ENCODE data around the gene HBA2. TPM values are rescaled to one million over a fixed set of nuclear protein-coding genes. Genes with fewer than 3 reads are reported as not detected.

Gene HBA2
- total and polyA plus RNA-seq, 2 experiments from 2014 or later: 1.9 to 7.8 TPM

DNA sequence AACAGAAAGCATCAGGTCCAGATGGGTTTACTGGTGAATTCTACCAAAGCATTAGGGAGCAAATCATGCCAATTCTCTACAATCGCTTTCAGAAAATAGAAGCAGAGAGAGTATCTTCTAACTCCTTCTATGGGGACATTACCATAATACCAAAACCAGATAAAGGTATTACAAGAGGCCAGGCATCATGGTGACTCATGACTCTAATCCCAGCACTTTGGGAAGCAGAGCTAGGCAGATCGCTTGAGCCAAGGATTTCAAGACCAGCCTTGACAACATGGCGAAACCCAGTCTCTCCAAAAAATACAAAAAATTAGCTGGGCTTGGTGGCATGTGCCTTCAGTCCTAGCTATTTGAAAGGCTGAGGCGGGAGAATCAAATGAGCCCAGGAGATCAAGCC is 30.6 kb downstream of the HBA2 start:
- Histone ChIP-seq H4K20me1 (replicated peaks; ENCODE audit: insufficient read depth) (peaks cover 38% of the 10 kb centered on the region), H3K4me3 (no peak overlapping the region), H3K4me1 (ENCODE audit: insufficient read depth) (no peaks in the 10 kb centered on the region), H3K27me3 (ENCODE audit: insufficient read depth) (no peaks in the 10 kb centered on the region), H3K4me2 (no peak overlapping the region), H3F3A (replicated peaks; ENCODE audit: low read depth) (peaks cover 15% of the 10 kb centered on the region; the same call in 1 of the 2 replicates), H3K36me3 (ENCODE audit: insufficient read depth) (peaks cover 72% of the 10 kb centered on the region), H3K27ac (ENCODE audit: low read depth) (no peak overlapping the region), H2AFZ (no peak overlapping the region), H3K79me2 (replicated peaks; ENCODE audit: insufficient read depth) (peaks cover 36% of the 10 kb centered on the region), H3K9me2 (ENCODE audit: insufficient read depth) (no peaks in the 10 kb centered on the region)
- no peak overlapping the region for H3K27ac Mint-ChIP-seq
- H3K36me3 Mint-ChIP-seq (ENCODE audit: low read depth): peaks cover 91% of the 10 kb centered on the region
- ATAC-seq (no peak), DNase-seq (ENCODE audit: low spot score) (no peak)
- peaks cover 12% of the 10 kb centered on the region for H3K27me3 Mint-ChIP-seq (ENCODE audit: insufficient read depth, low read depth, poor library complexity)
- H3K9me3 Mint-ChIP-seq: no peaks in the 10 kb centered on the region
- no peak overlapping the region for H3K4me3 Mint-ChIP-seq
- no peaks in the 10 kb centered on the region for H3K4me1 Mint-ChIP-seq
- TF ChIP-seq NANOG (IDR thresholded peaks at IDR 0.05; ENCODE audit: borderline replicate concordance): no peak
- TF ChIP-seq, protein P1, sequence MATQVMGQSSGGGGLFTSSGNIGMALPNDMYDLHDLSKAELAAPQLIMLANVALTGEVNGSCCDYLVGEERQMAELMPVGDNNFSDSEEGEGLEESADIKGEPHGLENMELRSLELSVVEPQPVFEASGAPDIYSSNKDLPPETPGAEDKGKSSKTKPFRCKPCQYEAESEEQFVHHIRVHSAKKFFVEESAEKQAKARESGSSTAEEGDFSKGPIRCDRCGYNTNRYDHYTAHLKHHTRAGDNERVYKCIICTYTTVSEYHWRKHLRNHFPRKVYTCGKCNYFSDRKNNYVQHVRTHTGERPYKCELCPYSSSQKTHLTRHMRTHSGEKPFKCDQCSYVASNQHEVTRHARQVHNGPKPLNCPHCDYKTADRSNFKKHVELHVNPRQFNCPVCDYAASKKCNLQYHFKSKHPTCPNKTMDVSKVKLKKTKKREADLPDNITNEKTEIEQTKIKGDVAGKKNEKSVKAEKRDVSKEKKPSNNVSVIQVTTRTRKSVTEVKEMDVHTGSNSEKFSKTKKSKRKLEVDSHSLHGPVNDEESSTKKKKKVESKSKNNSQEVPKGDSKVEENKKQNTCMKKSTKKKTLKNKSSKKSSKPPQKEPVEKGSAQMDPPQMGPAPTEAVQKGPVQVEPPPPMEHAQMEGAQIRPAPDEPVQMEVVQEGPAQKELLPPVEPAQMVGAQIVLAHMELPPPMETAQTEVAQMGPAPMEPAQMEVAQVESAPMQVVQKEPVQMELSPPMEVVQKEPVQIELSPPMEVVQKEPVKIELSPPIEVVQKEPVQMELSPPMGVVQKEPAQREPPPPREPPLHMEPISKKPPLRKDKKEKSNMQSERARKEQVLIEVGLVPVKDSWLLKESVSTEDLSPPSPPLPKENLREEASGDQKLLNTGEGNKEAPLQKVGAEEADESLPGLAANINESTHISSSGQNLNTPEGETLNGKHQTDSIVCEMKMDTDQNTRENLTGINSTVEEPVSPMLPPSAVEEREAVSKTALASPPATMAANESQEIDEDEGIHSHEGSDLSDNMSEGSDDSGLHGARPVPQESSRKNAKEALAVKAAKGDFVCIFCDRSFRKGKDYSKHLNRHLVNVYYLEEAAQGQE (IDR thresholded peaks at IDR 0.05; ENCODE audit: unreplicated experiment): no peak
- no peak for TF ChIP-seq EZH2 (IDR thresholded peaks at IDR 0.05; ENCODE audit: low read depth, unreplicated experiment)
- TF ChIP-seq EZH2phosphoT487 (IDR thresholded peaks at IDR 0.05; ENCODE audit: unreplicated experiment): no peak
- TF ChIP-seq JUNB (IDR thresholded peaks at IDR 0.05; ENCODE audit: unreplicated experiment): no peak
- TF ChIP-seq CREB1 (CRISPR knock-in tag; IDR thresholded peaks at IDR 0.05; ENCODE audit: low read depth): no peak
- TF ChIP-seq, protein P2, sequence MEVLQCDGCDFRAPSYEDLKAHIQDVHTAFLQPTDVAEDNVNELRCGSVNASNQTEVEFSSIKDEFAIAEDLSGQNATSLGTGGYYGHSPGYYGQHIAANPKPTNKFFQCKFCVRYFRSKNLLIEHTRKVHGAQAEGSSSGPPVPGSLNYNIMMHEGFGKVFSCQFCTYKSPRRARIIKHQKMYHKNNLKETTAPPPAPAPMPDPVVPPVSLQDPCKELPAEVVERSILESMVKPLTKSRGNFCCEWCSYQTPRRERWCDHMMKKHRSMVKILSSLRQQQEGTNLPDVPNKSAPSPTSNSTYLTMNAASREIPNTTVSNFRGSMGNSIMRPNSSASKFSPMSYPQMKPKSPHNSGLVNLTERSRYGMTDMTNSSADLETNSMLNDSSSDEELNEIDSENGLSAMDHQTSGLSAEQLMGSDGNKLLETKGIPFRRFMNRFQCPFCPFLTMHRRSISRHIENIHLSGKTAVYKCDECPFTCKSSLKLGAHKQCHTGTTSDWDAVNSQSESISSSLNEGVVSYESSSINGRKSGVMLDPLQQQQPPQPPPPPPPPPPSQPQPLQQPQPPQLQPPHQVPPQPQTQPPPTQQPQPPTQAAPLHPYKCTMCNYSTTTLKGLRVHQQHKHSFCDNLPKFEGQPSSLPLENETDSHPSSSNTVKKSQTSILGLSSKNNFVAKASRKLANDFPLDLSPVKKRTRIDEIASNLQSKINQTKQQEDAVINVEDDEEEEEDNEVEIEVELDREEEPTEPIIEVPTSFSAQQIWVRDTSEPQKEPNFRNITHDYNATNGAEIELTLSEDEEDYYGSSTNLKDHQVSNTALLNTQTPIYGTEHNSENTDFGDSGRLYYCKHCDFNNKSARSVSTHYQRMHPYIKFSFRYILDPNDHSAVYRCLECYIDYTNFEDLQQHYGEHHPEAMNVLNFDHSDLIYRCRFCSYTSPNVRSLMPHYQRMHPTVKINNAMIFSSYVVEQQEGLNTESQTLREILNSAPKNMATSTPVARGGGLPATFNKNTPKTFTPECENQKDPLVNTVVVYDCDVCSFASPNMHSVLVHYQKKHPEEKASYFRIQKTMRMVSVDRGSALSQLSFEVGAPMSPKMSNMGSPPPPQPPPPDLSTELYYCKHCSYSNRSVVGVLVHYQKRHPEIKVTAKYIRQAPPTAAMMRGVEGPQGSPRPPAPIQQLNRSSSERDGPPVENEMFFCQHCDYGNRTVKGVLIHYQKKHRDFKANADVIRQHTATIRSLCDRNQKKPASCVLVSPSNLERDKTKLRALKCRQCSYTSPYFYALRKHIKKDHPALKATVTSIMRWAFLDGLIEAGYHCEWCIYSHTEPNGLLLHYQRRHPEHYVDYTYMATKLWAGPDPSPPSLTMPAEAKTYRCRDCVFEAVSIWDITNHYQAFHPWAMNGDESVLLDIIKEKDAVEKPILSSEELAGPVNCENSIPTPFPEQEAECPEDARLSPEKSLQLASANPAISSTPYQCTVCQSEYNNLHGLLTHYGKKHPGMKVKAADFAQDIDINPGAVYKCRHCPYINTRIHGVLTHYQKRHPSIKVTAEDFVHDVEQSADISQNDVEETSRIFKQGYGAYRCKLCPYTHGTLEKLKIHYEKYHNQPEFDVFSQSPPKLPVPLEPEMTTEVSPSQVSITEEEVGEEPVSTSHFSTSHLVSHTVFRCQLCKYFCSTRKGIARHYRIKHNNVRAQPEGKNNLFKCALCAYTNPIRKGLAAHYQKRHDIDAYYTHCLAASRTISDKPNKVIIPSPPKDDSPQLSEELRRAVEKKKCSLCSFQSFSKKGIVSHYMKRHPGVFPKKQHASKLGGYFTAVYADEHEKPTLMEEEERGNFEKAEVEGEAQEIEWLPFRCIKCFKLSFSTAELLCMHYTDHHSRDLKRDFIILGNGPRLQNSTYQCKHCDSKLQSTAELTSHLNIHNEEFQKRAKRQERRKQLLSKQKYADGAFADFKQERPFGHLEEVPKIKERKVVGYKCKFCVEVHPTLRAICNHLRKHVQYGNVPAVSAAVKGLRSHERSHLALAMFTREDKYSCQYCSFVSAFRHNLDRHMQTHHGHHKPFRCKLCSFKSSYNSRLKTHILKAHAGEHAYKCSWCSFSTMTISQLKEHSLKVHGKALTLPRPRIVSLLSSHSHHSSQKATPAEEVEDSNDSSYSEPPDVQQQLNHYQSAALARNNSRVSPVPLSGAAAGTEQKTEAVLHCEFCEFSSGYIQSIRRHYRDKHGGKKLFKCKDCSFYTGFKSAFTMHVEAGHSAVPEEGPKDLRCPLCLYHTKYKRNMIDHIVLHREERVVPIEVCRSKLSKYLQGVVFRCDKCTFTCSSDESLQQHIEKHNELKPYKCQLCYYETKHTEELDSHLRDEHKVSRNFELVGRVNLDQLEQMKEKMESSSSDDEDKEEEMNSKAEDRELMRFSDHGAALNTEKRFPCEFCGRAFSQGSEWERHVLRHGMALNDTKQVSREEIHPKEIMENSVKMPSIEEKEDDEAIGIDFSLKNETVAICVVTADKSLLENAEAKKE (CRISPR knock-in tag; IDR thresholded peaks at IDR 0.05): no peak
- no peak for TF ChIP-seq ZNF331 (CRISPR knock-in tag; IDR thresholded peaks at IDR 0.05; ENCODE audit: low read depth)
- TF ChIP-seq, protein P3, sequence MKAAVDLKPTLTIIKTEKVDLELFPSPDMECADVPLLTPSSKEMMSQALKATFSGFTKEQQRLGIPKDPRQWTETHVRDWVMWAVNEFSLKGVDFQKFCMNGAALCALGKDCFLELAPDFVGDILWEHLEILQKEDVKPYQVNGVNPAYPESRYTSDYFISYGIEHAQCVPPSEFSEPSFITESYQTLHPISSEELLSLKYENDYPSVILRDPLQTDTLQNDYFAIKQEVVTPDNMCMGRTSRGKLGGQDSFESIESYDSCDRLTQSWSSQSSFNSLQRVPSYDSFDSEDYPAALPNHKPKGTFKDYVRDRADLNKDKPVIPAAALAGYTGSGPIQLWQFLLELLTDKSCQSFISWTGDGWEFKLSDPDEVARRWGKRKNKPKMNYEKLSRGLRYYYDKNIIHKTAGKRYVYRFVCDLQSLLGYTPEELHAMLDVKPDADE (IDR thresholded peaks at IDR 0.05): no peak
- TF ChIP-seq, protein P4, sequence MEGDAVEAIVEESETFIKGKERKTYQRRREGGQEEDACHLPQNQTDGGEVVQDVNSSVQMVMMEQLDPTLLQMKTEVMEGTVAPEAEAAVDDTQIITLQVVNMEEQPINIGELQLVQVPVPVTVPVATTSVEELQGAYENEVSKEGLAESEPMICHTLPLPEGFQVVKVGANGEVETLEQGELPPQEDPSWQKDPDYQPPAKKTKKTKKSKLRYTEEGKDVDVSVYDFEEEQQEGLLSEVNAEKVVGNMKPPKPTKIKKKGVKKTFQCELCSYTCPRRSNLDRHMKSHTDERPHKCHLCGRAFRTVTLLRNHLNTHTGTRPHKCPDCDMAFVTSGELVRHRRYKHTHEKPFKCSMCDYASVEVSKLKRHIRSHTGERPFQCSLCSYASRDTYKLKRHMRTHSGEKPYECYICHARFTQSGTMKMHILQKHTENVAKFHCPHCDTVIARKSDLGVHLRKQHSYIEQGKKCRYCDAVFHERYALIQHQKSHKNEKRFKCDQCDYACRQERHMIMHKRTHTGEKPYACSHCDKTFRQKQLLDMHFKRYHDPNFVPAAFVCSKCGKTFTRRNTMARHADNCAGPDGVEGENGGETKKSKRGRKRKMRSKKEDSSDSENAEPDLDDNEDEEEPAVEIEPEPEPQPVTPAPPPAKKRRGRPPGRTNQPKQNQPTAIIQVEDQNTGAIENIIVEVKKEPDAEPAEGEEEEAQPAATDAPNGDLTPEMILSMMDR (conservative IDR thresholded peaks at IDR 0.05; ENCODE audit: low read depth in 2 of 2): no peak
- TF ChIP-seq STAT1 (IDR thresholded peaks at IDR 0.05; ENCODE audit: unreplicated experiment): no peak
- no peak for TF ChIP-seq POLR2AphosphoS5 (IDR thresholded peaks at IDR 0.05; ENCODE audit: low read depth)
- no peak for TF ChIP-seq ZNF114 (CRISPR knock-in tag; IDR thresholded peaks at IDR 0.05)
